ENCODE measurements around the gene SNX21.
A peak's percentile ranks its signal among the peaks of the same experiment; 100 is the strongest.
"Not testable (repeated sequence)": the region's sequence is repeated elsewhere in the genome, so short reads cannot be mapped to it uniquely, and the experiment has no call there.

Gene SNX21, protein sequence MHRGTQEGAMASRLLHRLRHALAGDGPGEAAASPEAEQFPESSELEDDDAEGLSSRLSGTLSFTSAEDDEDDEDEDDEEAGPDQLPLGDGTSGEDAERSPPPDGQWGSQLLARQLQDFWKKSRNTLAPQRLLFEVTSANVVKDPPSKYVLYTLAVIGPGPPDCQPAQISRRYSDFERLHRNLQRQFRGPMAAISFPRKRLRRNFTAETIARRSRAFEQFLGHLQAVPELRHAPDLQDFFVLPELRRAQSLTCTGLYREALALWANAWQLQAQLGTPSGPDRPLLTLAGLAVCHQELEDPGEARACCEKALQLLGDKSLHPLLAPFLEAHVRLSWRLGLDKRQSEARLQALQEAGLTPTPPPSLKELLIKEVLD

DNA sequence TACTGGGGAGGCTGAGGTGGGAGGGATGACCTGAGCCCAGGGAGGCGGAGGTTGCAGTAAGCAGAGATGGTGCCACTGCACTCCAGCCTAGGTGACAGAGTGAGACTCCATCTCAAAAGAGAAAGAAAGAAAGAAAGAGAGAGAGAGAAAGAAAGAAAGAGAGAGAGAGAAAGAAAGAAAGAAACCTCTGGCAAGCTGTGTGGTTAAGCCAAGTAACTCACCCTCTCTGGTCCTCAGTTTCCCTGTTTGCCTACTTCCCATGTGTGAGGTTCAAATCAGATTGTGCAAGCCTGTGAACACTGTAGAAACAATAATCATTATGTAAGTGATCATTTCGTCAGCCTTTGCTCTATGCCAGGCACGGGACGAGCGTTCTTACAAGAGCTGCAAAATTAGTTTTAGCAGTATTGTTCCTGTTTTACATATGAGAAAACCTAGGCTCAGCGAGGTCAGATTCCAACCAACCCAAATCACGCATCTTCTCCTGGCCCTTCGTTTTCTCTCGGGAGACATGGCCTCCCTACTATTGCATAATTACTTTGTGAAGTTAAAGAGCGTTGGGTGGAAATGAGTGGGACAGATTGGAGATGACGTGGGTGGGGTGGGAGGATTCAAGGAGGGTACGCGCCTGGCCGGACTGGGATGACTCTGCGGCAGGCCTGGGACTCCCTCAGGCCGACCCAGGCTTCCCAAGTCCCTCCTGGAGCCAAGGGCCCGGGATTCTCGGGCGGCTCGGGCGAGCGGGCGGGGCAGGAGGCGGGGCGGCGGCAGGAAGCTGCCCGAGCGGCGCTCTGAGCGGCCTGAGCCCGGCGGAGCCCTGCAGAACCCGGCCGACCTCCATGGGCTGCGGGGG is at the start of gene SNX21:
Gene SNX21, plus strand, starts transcription at position 770 of the 853 bp plus-strand sequence. CDS start 121 bp downstream, outside the sequence.
- DNase-seq: peak; percentile 6 to 22

DNA sequence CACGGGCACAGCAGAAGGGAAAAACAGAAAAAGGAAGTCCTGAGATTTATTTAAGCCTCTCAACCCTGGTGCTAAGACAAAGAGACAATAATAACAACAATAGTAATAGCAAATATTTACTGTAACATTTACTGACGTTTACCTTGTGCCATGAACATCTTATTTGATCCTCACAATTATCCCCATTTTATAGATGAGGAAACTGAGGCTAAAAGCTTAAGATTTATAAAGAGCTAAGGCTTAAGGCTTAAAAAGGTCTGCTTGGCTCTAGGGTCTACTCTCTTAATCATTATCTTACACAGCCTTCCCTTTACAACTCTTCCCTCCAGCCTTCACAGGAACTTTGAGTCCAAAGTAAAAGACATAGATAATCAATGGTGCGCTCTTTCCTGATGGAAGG is 45.2 kb upstream of the SNX21 start:
- DNase-seq: no peak

DNA sequence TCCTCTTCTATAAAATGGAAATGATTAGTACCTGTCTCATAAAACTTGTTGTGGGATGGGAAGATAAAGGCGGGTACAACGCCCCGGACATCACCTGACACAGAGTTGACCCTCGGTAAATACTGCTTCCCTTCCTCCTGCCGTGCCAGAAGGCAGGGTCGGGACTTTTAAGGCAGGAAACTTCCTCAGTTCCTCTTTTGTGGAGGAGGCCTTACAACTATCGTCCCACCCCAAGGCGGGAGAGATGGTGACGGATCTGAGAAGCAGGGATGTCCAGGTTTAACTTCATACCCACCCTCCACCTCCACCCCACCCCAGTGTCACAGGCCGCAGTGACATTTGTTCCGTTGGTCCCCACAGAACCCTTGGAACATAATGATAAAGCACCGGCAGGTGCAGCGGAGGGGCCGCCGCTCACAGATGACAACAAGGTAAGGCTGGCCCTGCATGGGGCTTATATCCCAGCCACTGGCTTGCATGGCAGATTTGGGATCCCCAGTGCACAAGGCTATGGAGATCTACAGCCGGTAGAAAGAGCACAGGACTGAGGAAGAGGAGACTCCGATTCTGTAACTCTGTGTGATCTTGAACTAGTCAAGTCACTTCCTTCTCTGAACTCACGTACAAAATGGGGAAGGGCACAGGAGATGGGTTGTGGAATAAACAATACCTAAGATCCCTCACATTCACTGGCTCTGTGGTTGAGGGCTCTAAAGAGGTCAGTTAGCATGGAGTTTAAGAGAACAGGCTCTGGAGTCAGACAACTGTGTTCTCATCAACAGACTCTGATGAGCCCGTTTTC is 41.1 kb upstream of the SNX21 start:
- peak; percentile 31 to 36 for DNase-seq

DNA sequence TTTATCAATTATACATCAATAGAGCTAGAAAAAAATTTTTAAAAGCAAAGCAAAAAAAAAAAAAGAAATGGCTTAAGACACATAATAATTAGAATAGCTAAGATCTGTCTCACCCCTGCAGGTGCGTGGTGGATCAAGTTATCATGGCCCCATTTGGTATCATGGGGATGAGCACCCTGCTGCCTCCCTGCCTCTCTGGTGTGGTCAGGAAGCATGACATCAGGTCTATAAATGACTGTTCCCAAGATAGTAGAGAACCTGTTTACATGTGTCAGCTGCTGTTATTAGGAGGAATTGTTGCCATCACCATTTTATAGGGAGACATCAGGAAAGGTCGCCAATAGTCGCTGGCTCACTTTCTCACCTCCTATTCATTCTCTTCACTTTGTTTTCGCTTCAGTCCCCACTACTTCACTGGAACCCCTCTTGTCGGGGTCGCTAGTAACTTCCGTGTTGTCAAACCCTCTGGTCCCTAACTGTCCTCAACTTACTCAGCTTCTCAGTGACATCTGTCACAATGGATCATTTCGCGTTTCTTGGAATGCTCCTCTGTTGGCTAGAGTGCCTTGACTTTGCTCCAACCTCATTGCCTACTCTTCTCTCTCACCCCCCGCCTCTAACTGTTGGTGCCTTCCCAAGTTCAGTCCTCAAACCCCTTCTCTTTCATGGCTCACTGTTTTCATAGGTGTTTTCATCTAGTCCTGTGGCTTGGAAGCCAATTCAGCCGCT is 37.1 kb upstream of the SNX21 start:
- DNase-seq: no peak

DNA sequence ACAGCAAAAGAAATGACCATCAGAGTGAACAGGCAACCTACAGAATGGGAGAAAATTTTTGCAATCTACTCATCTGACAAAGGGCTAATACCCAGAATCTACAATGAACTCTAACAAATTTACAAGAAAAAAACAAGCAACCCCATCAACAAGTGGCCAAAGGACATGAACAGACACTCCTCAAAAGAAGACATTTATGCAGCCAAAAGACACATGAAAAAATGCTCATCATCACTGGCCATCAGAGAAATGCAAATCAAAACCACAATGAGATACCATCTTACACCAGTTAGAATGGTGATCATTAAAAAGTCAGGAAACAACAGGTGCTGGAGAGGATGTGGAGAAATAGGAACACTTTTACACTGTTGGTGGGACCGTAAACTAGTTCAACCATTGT is 36.1 kb upstream of the SNX21 start:
- DNase-seq: not testable (repeated sequence)

DNA sequence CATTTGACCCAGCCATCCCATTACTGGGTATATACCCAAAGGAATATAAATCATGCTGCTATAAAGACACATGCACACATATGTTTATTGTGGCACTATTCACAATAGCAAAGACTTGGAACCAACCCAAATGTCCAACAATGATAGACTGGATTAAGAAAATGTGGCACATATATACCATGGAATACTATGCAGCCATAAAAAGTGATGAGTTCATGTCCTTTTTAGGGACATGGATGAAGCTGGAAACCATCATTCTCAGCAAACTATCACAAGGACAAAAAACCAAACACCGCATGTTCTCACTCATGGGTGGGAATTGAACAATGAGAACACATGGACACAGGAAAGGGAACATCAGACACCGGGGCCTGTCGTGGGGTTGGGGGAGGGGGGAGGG is 35.6 kb upstream of the SNX21 start:
- not testable (repeated sequence) for DNase-seq

DNA sequence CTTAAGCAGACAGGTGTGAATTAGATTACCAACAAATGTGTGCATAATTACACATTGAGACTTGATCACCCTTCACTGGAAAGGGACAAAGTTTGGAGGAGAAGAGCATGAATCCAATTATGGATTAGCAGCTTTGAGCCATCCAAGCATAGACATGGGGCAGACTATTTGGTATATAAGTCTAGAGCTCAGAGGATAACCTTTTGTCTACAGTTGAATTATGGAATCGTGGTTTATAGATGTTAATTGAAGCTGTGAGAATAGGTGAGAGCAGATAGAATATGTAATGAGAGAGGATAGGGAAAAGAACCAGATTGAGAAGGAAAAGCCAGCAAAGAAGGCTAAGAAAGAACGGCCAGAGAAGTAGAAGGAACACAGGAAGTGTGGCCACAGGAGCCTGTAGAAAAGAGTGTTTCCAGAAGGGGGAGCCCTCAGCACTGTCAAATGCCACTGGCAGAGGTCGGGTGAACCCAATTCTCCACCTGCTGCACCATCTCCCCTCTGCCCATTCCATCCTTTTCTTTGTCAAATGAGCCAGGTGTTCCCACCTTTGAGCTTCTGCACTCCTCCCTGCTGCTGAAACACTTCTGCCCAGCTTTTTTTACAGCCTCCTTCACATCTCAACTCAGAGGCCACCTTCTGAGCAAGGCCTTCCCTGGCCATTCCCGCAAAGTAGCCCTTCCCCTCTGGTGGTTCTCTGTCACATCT is 34.5 kb upstream of the SNX21 start:
- peak; percentile 61 to 74 for DNase-seq

DNA sequence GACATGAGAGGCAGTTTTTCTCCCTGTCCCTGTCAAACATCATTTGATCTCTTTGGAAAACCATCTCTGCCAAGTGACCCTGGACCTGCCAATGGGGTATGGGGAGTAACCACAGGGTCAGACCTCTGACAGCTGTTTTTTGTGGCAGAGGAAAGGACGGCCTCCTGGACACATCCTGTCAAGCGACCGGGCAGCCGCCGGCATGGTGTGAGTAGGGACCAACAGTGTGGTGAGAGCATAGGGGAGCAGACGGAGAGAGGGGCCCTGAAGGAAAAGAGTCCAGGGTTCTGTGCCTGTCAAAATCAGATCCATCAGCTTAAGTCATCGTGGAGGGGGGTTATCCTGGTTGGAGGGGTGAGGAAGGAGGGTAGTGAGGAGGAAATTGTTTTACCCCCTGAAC is 31.7 kb upstream of the SNX21 start:
- no peak for DNase-seq

DNA sequence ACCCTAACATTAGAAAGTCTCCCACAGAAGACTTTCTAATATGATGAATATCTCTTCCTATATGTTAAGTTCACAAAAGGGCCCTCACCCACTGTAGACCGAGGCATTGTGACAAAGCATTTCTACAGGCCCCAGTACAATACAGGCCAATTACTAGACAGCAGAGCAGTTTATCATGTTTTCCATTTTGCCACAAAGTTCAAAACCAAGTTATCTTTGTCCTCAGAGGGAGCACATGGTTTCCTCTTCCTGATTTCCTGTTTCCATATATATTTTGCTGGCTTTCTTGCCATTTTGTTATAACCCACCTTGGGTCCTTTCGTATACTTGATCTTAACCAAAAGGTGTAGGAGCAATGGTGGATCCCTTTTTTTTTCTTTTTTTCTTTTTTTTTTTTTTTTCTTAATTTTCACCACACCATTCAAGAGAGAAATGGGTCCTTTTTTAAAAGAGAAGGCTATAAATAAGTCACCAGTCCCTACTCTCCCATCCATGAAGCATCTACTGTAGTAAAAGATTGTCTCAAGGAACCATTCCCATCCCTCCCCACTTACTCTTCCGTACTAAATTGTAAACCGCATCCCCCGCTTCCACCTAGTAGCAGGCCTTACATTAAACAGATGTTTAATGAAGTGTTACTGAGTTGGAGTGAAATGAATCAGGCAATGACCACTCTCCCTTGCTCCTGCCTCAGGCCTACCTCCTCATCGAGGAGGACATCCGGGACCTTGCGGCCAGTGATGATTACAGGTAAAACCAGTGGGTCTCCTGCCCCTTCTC is 23.2 kb upstream of the SNX21 start:
- no peak for DNase-seq

DNA sequence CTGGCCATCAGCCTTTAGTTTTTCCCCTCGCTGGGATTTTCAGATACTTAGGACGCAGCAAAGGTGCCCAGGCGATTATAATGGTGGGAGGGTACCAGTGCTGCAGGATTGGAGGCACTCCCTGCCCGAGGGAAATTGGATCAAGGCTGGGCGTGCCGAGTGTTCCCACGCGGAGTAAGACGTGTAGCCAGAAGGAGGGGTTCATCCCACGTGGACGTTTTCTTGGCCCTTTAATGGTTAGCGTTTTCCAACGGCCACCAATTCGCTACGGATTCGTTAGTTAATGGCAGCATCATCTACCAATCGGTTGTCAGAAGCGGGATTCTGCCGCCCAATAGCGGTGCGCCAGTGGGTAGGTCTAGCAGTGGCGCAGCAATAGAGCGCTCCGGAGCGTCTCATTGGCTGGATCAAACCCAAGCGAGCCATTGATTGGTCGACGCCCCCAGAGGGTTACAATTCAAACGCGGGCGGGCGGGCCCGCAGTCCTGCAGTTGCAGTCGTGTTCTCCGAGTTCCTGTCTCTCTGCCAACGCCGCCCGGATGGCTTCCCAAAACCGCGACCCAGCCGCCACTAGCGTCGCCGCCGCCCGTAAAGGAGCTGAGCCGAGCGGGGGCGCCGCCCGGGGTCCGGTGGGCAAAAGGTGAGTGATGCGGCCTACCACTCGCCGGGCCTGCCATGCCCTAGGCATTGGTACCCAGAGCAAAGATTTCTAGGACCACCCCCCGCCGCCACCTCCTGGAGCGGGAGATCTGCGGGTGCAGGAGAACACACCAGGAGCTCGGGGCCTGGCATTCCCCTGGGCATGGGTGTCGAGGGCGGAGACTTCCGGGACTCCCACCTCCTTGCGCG is 21.2 kb upstream of the SNX21 start, which contains the start of gene UBE2C:
Gene UBE2C, plus strand, starts transcription at position 488 of the 849 bp plus-strand sequence. Its CDS starts 52 bp downstream, at position 540.
- peak; percentile 95 to 97 for DNase-seq

DNA sequence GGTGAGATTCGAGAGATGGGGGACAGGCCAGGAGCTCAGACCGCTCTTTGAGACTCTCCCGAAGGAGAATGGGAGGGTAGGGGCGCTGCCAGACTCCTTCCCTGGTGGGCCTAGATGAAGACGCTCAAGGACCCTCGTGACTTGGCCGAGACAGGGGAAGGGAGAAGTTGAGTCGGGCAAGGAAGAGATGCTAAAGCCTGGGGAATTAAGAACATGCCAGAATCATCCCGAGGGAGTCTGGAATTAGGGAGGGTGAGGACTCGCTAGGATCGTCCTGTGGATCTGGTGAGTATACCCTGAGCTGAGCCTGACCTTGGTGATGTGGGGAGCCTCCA is 20.6 kb upstream of the SNX21 start:
- no peak for DNase-seq

DNA sequence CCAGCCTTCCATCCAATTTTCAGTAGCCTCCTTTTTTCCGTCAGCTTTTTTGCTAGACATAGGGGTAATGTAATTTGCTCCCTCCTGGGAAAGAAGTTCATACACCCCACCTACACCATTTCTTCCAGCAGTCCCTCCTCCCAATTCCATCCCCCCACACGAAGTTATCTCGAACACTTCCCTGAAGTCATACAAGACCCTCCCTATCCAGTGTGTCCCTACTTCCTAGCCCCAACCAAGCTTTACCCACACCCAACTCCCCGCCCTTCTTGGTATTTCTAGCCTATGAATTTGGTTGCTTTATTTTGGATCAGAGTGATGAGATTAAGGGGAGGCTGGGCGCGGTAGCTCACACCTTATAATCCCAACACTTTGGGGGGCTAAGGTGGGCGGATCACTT is 20.1 kb upstream of the SNX21 start:
- DNase-seq: no peak

DNA sequence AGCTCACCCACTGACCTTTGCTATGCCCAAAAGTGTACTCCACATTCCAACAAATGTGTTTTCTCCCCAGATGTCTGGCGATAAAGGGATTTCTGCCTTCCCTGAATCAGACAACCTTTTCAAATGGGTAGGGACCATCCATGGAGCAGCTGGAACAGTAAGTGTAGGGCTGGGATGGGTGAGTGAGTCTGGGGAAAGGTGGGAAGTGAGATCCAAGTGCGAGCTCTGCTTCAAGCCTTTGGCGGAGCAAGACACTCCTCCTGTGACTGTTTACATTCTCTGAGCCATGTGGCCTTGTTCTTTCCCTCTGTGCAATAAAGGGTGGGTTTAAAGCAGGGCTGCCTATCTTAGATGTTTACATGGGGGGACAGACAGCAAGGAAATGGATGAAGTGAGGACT is 19.3 kb upstream of the SNX21 start:
- no peak for DNase-seq

DNA sequence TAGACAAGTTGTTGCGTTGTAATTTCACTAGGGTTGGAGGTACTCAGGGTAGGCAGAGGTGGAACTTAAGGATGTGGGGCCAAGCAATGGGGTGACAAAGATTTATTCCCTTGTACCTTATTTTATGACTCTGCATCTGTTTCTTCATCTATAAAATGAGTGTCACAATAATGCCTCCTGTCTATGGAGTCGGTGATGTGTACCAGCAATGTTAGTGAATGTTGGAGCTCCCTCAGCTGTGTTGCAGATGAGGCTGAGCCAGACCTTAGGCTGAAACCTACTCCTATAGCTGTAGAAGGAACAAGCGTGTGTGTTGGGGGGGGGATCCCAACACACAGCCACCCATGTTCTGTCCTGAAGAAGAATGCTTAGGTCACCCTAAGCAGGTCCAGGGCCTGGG is 16.6 kb upstream of the SNX21 start:
- no peak for DNase-seq

DNA sequence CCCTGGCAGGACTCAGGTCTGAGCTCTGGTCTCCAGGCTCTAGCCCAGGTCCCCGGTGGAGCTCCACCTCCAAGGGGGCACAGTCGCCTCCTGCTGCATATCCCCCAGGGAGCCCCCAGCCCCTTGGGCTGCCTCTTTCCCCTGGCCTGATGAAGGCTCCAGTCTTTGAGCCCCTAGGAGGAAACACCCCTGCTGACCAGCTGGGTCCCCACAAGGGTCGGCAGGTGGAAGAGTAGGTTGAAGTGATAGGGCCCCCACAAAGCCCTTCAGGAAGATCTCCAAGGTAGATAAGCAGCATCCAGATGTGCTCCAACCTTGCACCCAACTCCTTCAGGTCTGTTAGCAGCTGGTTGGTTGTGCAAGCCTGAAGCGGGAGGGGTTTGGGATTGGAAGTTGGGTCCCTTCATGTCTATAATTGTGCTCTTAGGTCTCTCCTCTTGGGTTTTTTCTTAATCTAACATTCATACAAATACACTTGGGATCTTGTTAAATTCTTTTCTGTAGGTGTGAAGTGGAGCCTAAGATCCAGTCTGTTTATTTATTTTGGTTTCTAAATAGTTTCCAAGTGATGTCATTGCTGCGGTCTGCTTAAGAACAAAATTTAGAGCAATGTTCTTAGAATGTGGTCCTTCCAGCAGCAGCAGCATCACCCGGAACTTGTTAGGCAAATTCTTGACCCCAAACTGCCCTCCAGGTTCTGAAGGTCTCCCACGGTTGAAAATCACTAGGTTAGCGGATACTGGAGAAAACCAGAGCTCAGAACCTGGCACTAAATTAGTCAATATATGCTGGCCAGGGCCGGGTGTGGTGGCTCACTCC is 16.0 kb upstream of the SNX21 start:
- no peak for DNase-seq

DNA sequence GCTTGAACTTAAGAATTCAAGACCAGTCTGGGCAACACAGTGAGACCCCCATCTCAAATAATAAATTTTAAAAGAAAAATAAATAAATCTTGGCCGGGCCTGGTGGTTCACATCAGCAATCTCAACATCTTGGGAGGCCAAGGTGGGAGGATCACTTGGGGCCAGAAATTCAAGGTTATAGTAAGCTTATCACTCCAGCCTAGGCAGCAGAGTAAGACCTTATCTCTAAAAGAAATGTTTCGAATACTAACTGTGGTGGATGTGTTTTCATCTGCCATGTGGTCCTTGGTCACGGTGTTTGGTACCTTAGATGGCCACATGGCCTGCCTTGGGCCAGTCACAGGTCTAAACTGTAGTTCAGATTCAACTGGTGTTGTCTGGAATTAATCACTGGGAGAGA is 15.4 kb upstream of the SNX21 start:
- DNase-seq: no peak

DNA sequence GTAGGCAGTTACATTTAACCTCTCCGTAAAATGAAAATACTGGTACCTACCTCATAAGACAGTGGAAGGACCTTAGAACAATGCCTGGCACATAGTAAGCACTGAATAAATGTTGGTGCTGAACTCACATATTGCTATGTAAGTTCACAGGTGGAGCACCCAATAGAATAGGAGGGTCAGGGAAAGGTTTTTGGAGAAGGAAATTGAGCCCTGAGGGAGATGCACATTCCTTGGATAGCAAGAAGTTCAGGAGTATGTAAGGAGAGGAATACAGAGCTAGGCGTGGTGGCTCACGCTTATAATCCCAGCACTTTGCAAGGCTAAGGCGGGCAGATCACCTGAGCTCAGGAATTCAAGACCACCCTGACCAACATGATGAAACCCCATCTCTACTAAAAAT is 14.1 kb upstream of the SNX21 start:
- DNase-seq: no peak

DNA sequence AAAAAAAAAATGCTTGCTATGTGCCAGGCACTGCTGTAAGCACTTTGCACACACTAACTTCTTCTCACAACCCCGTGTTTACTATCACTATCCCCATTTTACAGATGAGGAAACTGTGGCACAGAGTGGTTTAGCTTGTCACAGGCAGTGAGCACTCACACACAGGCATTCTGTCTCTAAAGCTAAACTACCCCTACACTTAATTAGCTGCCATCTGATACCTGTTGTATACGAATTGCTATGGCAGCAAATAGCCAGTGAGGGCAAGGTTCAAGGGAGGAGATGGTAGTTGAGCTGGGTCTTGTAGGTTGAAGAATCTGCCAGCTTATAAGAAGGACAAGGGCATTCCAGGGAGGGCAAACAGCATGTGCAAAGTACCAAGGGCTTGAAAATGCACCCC is 11.7 kb upstream of the SNX21 start:
- DNase-seq: no peak

DNA sequence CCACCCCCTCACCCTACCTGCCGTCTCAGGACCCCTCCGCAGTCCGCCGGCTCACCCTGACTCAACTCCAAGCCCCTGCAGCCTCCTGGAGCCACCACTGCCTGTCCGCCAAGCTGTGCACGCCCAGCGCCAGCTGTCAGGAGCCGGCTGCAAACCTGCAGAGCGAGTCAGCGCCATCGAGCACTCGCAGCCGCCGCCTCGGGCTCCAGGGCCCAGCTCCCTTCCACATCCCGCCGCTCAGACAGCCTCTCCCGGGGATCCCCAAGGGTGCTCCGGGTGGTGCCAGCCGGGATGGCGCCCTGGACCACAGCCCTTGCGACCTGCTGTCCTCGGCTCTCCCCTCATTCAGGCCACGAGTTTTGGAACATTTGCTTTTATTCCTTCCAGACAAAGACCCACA is 10.7 kb upstream of the SNX21 start:
- DNase-seq: no peak

Data from CD4-positive, alpha-beta T cell treated with Interleukin-1 beta for 1 hour (primary cell).